Hindlimb muscle (tissue), 1 donor: ENCODE measurements around the gene ASIC4. TPM values are rescaled to one million over a fixed set of nuclear protein-coding genes. Genes with fewer than 3 reads are reported as not detected.

ENCODE experiments used
- DNase-seq: peaks from one replicate; pipeline ENCODE4 v3.0.0-alpha.2; 2013
- polyA plus RNA-seq: library from polyadenylated mRNA; unstranded; fragments of 120-200 nt; gene quantifications from one replicate; pipeline ENCODE4 v1.2.1, GENCODE V29; 2013; ENCODE audit not compliant: insufficient read length

ASIC4 gene
- polyA plus RNA-seq, 1 donor, result 0.48 TPM

DNA sequence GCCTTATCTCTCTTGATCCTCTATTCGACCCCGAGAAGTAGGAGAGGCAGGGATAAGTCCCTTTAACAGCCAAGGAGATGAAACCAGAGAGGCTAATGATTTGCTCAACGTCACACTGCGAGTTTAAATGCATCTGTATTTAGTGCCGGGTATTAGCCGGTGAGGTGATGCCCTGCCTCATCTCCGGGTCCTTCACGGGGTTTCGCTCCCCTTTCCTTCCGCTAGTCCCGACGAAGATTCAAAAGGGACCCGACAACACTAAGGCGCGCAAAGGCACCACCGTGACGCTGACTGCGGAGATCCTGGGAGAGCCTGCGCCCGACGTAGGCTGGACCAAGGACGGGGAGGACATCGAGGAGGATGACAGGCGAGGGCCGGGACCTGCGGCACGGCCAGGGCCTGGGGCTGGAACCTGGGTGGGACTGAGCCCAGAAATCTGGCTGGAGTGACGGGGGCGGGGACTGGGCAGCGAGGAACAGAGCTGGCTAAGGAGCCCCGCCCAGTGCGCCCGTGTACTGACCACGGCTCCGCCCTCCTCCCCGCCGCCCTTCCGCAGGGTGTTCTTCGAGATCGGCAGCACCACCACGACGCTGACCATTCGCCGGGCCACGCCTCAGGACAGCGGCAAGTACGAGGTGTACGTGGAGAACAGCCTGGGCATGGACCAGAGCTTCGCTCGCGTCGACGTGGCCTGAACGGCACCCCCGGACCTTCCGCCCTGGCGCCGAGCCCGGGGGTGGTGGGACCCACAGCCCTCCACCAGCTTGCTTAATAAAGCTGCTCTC is 16.6 kb upstream of the ASIC4 start:
- peak; percentile 85 for DNase-seq

DNA sequence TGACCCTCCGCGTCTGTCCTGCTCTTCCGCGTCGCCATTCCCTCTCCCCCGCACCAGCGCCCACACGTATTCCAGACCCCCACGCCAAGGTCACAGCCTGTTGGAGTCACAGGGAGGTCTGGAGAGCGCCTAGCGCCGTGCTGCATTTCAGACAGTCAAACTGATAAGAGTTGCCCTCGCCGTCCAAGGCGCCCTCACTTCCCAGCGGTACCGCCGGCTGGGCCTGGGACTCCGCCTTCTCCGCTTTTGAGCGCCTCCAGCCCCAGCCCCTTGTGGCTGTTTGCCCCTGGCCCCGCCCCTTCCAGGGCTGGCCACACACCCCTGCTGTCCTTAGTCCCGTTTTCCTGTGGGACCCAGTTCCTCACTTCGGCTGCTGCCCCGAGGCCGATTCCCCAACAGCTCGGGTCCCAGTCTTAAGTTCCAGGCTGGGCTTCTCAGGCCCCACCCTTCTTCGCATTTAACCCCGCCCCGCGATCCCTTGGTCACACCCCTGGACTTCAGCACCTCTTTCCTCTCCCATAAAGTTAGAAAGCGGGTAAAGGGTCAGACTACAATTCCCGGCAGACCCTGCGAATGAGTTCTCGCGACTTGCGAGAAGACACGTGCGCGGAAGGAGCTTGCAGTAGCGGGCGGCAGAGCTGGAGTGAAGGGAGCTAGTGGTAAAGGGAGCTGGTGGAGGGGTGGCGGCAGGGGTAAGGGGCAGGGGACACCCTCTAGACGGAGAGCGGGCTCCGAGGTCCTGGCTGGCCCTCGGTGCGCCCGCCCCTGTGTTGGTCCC is 15.8 kb upstream of the ASIC4 start, which contains the start of gene GMPPA:
Gene GMPPA (plus strand): TSS at position 612 of the 778 bp plus-strand sequence. CDS start 1,085 bp downstream, outside the sequence.
- DNase-seq, result peak; percentile 98

DNA sequence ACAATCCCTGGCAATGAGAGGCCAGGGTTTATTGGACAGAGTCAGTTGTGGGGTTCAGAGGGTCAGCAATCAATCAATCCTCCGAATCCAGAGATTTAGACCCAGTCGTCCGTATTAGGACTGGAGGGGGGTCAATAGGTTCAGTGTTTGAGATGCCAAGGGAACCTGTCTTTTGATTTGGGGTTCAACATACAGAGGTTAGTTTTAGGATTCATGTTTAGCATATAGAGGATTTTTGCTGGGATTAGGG is 15.3 kb upstream of the ASIC4 start:
- no peak for DNase-seq

DNA sequence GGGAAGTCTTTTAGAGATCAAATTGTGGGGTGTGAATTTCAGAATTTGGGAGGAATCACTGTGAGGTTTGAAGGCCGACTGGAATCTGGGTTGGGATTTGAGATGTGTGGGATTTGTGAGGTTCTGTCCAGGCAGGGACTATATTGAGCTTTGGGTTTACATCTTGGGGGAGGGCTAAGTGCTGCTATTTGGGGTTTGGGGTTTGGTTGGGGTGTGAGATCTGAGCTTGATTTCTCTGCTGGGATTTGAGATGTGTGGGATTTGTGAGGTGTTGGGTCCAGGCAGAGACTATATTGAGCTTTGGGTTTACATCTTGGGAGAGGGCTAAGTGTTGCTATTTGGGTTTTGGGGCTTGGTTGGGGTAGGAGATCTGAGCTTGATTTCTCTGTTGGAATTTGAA is 14.7 kb upstream of the ASIC4 start:
- no peak for DNase-seq

DNA sequence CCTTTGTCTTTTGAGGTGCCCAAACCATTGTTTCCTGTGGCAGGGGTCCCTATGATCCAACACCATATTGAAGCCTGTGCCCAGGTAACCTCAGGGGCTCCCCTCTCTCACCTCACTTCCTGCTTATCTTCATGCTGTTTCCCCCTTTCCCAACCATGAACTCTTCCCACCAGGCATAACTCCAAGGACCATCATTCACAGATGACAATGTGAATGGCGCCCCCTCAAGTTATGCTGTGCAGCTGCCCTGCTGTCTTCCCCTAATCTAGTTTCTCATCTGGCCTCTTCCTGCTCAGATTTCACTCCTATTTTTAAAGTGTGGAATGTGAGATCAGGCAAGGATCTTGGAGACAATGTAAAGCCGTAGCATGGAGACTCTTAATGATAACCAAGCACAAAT is 14.1 kb upstream of the ASIC4 start:
- no peak for DNase-seq

DNA sequence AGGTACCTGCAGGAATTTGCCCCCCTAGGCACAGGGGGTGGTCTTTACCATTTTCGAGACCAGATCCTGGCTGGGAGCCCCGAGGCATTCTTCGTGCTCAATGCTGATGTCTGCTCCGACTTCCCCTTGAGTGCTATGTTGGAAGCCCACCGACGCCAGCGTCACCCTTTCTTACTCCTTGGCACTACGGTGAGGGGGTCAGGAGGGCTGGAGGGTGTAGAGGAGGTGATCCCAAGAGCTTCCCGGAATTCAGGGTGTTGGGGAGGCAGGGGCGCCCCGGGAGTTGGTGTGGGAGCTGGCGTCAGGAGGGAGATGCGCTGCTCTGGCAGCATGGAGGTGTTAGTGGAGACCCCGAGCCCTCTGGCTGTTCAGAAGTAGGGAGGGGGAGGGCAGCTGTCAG is 12.4 kb upstream of the ASIC4 start:
- no peak for DNase-seq

DNA sequence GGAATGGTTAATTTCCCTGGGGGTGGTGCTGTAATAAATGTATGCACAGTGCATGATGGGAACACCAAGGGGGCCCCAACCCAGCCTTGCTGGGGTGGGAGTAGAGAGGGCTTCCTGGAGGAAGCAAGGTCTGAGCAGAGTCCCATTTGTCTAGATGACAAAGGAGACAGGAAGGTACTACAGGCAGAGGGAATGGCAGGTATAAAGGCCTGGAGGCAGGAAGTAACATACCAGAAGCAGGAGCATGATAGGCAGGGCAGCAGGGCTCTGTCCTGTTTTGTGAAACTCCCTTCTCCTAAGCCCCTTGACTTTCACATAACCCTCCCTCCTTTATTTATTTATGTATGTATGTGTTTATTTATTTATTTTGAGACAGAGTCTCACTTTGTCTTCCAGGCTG is 11.7 kb upstream of the ASIC4 start:
- DNase-seq, result no peak

DNA sequence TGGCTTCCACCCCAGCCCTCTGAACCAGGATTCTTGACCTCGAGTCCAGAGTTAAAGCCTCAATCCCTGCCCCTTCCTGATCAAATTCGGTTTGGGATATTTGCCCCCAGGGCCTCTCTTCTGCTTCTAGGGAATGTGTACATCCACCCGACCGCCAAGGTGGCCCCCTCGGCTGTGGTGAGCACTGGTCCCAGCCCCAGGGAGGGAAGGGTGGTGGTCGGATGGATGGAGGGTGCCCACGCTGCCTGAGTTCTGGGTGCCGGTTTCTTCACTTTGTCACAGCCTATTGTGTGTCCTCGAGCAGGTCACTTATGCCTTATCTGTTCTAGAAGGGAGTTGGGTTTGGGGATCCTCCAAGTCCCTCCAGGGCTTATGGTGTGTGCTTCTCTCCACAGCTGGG is 8.7 kb upstream of the ASIC4 start:
- DNase-seq, result no peak

DNA sequence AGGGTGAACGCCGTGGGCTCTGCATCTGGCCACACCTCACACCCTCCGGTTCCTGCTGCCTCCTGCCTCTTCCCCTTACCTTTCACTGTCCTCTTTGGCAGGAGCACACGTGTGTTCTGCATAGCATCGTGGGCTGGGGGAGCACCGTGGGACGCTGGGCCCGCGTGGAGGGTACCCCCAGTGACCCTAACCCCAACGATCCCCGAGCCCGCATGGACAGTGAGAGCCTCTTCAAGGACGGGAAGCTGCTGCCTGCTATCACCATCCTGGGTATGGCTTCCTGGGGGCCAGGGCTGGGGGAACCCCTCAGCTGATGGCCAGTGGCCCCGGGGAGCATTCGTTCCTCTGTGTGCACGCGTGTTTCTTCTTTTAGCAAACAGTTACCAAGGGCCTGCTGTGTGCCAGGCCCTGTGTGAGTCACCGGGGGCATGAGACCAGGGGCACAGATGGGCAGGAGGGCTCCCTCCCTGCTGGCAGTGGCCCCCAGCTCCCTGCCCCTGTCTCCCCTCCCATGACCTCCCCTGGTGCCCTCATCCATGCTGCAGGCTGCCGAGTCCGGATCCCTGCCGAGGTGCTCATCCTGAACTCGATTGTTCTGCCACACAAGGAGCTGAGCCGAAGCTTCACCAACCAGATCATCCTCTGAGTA is 8.0 kb upstream of the ASIC4 start:
- no peak for DNase-seq

DNA sequence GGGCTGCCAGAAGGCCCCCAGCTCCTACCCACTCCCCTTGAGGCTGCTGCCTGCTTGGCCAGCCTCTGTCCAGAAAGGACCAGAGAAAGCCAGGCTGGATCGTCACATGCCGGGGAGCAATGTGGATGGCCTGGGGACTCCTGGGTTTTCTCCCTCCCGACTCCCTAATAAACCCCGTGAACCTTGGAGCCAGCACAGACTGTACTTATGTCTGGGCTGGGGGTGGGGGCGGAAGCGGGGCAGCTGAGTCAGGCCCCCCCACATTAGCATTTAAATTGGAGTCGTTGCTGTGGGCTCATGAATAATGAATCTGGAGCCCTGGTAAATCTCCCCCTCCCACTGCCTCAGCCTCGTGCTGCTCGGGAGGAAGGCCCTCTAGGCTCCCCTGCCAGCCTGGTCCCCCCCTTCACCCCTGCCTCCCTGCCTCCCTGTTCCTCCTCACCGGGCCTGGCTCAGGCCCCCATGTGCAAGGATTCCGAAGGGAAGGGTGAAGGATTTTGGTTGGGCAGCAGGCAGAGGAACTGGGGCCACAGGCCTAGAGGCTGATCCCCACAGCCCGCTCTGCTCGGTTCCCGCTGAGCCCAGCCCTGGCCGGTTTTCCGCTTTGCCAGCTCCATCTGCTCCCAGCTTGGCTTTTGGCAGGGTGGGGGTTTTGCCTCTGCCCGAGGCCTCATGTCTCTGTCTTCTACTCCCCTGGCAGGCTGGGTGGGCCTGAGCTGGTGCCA is 7.3 kb upstream of the ASIC4 start:
- no peak for DNase-seq

DNA sequence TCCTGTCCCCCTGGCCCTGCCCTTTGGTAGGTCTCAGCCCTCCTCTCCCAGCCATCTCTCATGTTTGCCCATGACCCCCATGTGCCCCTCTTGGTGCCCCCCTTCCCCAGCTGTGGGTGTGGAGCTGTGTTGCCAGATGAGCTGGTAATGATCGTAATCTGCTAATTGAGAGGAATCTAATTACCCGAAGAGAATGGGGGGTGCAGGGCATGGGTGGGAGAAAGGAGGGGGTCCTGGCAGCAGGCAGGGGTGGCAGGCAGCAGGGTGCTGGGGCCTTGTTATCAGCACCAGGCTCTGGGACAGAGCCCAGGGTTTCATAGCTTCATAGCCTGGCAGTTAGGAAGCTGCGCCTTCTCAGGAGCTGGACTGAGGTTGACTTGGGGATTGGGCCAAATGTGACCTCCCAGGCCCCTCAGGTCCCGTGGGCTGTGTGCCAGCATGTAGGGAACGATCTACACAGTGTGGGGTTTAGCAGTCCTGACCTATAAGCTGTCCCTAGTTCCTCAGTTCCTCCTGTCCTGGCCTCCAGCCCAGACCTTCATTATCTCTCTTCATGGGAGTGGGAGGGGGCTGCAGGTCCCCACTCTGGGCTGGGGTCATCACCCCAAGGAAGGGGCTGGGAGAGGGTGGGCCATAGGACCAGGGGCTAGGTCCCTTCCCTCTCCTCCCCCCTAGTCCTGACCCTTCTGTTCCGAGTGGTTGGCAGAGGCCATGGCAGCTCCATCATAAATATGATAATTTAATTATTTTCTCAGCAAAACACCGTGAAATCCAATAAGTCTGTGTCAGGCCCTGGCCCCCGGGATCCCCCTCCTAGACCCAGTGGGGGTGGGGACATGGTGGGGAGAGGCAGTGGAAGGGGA is 6.5 kb upstream of the ASIC4 start:
- no peak for DNase-seq

DNA sequence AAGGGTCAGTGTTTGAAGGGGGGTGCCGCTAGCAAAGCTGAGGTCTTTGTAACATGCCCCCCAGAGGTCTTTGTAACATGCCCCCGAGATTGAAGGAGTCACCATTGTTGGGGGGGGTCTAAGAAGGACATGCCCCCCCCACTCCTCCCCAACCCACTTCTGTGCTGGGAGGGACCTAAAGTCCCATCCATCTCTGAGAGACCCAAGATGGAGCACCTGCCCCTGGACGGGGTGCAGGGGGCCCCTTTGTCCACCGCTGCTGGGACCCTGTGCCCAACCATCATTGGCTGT is 5.9 kb upstream of the ASIC4 start:
- no peak for DNase-seq

DNA sequence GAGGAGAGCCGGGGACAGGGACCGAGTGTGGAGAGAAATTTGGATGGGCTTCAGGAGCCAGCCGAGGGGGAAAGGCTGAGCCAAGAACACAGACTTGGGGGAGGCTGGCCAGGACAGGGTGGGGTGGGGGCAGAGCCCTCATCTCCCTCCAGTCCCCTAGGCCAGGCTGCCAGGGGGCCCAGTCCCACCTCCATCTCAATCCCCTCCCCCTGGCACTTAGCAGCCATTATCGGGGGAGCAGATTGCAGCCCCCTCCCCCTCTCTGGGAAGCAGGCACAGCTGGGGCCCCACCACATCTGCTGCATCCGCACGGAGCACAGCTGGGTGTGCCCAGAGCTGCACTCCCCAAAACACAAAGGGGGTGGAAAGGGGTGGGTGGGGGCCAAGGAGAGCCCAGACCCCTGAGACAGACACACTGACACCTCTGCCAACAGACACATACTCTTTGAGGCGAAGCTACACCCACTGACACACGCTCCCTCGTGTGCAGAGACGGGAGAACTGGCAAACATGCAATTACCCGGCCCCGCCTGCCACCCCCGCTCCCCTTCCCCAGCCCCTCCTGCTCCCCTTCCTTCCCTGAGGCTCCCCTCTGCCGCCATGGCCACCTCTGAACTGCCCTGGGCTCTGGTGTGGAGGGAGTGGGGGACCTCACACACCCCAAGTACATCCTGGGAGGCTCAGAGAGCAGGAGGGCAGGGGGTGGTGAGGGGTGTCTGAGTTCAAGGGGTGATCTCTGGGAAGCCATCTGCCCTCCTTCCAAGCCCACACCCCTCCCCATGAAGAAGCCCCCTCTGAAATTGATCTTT is 5.1 kb upstream of the ASIC4 start:
- DNase-seq, result no peak

DNA sequence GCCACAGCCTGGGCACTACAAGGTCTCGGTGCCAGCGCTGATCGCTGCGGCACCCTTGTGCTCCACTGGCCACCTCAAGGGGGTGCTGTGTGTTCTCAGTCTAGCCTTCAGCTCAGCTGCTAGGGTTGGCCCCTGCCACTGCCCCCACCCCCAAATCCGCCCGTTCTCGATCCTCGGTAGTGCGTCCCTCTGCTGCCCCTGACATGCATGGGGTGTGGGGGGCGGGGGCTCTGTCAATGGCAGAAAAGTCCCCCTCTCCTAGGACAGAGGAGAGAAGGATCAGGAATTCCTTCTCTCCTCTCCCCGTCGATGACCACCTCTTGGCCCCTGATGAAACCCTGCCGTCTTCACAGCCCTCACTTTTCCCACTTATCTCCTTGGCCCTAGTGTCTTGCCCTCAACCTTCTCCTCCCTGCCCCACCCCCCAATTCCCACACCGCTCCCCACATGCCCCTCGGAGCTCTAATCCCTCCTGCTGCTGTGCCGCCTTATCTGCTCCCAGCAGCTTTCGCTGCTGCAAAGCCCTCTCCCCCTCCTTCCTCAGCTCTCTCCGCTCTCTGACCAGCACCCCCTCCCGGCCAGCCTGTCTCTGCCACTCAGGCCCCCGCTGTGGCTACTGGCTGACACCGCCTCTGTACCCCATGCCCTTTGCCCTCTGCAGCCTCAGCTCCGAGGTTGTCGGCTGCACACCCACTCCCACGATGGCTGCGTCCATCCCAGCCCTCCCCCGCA is 4.3 kb upstream of the ASIC4 start:
- DNase-seq, result peak; percentile 68

DNA sequence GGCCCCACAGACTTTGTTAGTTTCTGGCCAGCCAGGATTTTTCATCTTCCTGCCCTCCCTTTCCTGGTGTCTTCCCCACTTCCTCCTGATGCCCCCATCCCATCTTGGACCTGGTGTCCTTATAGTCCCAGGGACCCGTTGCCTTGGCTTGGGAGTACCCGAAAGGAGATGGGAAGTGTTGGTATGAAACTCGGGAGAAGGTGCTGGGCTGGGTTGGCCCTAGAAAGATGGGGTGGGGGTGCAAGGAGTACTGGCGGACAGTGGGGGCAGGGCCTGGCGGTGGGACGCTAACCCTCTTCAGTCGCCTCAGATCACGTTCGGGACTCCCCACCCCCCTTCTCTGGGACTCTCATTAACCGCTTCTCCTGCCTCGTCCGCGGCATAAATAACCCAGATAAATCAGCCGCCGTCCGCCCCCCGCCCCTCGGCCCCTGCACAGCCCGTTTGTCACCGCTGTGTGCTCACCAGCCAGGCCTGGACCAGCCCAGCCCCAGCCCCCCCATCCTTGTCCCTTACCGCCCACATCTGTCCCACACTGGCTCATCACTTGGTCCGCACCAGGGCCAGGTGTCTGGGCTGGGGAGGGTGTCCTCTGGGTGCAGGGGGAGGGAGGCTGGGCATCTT is 3.7 kb upstream of the ASIC4 start:
- no peak for DNase-seq

DNA sequence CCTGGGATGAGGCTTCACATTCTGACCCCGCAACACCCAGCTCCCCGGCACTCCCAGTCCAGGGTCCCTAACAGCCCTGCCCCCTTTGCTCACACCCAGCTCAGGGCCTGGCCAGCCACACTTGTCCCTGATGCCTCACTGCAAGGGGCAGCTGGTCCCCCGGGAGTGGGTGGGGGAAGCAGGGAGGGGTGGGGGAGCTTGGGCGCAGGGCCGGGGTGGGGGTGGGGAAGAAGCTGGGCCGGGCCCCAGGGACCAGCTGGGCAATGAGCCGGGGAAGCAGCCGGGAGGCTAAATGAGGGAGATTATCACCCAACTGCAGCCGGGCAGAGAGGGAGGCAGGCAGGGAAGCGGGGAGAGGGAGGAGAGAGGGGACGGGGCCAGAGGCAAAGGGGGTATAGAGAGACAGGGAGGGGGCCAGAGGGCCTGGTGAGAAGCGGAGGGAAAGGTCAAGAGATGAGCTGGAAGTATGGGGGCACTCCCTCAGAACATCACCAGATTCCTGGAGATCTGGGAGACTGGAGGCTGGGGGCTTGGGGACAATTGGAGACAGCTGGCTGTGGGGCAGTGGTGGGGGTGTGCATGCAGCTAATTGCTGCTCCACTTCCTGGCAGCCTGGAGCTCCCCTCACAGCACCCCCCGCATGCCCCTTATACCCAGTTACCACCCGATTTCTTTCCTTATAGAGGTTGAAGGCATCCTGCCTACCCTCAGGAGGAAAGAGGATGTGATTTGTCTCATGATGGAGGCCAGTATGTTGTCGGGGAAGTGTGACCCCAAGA is 2.5 kb upstream of the ASIC4 start:
- no peak for DNase-seq

DNA sequence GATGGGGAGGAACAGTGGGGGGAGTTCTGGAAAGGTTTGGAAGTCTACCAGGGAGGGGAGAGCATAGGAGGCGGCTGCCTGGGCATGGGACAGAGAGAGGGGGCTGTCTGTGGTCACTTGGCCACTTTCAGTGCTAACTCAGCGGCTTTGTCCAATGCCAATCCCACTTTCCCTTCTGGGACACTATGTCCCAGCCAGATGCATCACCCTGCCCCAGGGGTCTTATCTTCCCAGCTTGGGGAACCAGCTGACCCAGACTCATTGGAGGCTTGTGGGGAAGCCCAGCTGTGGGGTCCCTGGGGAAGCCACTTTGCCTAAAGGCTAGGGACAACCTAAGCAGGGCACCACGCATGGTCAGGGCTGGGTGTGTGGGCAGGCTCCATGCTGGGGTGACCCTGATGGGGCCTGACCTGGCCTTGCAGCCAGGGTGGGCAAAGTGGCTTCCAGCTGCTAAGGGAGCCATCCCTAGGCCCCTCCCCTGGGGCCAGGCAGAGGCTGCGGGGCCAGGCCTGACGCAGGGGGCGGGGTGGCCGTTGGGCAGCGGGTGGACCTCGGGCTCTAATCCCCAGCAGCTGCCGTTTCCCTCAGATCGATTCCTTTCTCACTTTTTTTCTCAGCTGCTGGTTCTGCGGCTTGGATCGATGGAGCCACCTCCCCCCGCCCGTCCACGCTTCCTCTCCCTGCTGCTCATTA is 1.6 kb upstream of the ASIC4 start:
- DNase-seq, result no peak

DNA sequence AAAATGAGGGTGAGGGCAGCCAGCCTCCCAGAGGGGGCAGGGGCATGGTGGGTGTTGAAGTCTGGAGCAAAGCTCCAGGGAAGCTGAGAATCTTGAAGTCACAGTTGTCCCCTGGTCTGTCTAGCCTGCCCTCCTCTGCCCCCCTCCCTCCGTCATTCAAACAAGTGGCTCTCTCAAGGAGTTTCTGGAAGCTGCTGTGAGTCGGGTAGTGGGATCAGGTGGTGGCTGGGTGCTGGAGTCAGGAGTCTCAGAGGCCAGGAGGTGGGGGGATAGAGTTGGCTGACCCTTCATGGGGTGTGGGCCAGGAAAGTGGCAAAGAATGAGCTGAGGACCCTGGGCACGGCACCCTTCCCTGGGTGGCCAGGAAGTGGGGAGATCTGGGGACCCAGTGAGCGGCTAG is 495 bp upstream of the ASIC4 start:
- no peak for DNase-seq

DNA sequence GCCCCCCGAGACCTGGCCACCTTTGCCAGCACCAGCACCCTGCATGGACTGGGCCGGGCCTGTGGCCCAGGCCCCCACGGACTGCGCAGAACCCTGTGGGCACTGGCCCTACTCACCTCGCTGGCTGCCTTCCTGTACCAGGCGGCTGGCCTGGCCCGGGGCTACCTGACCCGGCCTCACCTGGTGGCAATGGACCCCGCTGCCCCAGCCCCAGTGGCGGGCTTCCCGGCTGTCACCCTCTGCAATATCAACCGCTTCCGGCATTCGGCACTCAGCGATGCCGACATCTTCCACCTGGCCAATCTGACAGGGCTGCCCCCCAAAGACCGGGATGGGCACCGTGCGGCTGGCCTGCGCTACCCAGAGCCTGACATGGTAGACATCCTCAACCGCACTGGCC is 554 bp downstream of the ASIC4 start:
- no peak for DNase-seq
